SHP77 treated with DMSO at 0.1 percent for 48 hours (cell line): ENCODE results near the gene SH2B2.

Source experiments
- DNase-seq: peaks from one replicate; lab custom pipeline; 2025; lab: John Stamatoyannopoulos, UW

The SH2B2 gene

DNA sequence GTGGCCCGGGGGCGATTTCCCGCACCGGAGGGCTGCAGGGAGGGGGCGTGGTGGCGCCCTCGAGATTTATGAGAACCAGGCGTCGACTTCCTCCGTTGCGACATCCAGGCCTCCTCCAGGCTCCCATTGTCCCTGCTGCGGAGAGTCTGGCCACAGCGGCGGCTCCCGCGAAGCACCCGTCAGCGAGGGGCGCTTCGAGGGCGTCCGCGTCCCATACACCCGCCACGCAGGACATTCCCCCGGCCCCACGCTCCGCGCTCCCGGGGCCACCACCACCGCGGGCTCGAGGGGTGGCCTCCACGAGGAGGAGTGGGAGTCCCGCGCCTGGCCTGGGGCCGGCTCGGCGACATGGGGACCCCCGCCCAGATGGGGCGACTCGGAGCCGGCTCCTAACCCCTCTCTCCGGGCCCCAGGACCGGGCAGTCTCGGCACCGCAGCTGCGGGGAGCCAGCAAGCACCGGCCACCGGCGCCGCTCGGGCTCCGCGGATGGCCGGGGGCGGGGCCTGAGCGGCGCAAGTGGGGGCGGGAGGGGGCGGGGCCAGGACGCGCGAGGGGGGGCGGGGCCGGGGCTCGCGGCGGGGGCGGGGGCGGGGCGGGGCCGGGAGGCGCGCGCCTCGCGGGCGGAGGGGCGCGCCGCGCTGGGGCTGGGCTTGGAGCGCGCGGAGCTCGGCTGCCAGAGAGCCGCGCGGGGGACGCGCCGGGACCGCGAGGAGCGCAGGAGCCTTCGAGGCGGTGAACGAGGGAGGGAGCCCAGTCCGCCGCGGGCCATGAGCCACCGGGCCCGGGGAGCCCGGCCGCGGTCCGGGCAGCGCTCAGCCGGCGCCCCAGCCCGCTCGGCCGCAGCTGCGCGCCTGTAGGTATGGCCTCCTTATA lies at the start of gene SH2B2:
Gene SH2B2 (plus strand): TSS at position 632 of the 874 bp plus-strand sequence. CDS start 13,683 bp downstream, outside the sequence.
- no peak for DNase-seq

- DNase-seq = no peak
Observed at GRCh38 chr7:102239206-102239820, 47.4 kb upstream of the SH2B2 start.

DNA sequence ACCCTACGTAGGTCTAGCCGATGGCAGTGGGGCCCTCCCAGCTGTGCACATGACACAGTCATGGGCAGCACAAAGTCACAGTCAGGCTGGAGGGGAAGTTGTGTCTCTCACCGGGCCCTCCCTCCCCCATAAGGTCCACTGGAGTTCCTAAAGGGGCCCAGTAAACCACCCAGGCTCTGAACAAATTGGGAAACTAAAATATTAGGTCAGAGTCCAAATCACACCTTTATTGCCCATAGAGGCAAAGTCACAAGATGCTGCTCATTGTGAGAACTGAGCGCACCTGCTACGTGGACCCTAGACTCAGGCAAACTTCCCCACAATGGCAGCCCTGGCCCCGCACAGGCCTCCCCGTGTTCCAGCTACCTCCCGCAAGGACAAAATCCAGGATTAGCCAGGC lies 45.2 kb upstream of the SH2B2 start:
- DNase-seq = no peak

- no peak for DNase-seq
Observed at GRCh38 chr7:102244601-102245000, 42.1 kb upstream of the SH2B2 start.

GRCh38 chr7:102248081-102248455 lies 38.6 kb upstream of the SH2B2 start:
- no peak for DNase-seq

DNA sequence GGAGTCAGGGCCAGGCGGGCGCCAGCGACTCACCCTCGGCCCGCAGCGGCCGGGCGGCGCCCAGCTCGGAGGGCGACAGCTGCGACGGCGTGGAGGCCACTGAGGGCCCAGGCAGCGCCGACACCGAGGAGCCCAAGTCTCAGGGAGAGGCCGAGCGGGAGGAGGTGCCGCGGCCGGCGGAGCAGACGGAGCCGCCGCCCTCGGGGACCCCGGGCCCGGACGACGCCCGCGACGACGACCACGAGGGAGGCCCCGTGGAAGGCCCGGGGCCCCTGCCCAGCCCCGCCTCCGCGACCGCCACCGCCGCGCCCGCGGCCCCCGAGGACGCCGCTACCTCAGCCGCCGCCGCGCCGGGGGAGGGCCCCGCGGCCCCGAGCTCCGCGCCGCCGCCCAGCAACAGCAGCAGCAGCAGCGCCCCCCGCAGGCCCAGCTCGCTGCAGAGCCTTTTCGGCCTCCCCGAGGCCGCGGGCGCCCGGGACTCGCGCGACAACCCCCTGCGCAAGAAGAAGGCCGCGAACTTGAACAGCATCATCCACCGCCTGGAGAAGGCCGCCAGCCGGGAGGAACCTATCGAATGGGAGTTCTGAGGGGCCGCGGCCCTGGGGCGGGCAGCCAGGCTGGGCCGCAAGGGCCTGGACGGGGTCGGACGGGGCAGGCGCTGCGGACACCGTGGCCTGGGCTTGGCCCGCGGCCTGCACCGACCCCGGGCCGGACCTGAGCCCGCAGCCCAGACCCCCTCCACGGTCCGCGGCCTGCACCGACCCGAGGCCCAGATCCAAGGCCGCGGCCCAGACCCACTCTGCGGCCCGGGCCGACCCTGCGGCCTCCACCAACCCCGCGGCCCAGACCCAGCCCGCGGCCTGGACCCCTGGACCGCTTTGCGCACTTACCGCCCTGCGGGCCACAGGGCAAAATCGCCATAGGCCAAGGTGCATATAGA lies 37.9 kb upstream of the SH2B2 start:
- DNase-seq = no peak

- DNase-seq = no peak
Observed at GRCh38 chr7:102251531-102252365, 34.9 kb upstream of the SH2B2 start.

- no peak for DNase-seq
Observed at GRCh38 chr7:102252366-102252982, 34.2 kb upstream of the SH2B2 start.

GRCh38 chr7:102253066-102253972 lies 33.3 kb upstream of the SH2B2 start:
- DNase-seq = no peak

GRCh38 chr7:102253973-102254370 lies 32.7 kb upstream of the SH2B2 start:
- DNase-seq = no peak

- no peak for DNase-seq
Observed at GRCh38 chr7:102254521-102254920, 32.1 kb upstream of the SH2B2 start.

- DNase-seq = no peak
Observed at GRCh38 chr7:102255501-102255900, 31.2 kb upstream of the SH2B2 start.

GRCh38 chr7:102255916-102256315 lies 30.8 kb upstream of the SH2B2 start:
- DNase-seq = no peak

DNA sequence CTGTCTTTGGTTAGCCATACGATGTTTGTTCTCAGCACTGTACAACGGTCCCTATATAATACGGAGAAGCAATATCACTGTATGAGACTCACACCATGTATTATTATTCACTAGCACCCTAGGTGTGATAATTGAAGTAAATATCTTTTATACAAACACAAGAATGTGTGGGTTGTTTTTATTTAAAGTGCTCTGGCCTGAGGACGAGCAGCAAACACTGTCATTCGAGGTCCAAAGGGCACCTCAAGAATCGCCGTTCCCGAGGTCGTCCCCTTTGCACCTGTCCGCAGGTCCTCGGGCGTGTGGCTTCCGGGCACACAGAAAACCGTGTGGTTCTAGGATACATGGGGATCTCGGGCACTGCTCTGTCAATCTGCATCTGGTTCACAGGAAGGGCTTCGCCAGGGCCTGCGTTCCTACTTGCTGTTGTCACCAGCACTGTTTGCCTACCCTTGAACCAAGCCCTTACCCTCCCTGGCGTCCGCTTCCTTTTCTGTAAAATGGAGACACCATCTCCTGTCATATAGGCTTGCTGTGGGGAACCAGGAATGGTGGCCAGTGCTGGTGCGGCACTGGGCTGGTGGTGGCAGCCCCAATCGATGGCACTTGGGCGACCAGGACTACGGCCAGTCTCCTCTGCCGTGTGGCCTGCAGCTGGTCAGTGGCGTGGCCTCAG lies 28.5 kb upstream of the SH2B2 start:
- no peak for DNase-seq

- DNase-seq = no peak
Observed at GRCh38 chr7:102258749-102259107, 27.9 kb upstream of the SH2B2 start.

DNA sequence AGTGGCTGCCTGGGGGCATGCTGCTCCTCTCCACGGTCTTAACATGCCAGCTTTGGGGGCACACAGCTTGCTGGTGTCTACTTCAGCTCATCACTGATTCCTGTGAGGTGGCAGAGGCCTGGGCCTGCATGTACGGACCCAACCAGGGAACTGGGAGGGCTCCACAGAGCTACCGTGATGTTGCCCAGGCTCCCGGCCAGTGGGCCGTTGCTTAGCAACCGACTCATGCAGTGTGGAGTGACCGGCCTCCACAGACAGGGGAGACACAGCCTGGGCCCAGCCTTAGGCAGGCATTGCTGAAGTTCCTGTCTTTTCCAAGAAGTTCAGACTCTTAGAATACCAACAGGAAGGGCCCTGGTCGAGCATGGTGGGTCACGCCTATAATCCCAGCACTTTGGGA lies 25.8 kb upstream of the SH2B2 start:
- DNase-seq = no peak

- no peak for DNase-seq
Observed at GRCh38 chr7:102261451-102261850, 25.2 kb upstream of the SH2B2 start.

DNA sequence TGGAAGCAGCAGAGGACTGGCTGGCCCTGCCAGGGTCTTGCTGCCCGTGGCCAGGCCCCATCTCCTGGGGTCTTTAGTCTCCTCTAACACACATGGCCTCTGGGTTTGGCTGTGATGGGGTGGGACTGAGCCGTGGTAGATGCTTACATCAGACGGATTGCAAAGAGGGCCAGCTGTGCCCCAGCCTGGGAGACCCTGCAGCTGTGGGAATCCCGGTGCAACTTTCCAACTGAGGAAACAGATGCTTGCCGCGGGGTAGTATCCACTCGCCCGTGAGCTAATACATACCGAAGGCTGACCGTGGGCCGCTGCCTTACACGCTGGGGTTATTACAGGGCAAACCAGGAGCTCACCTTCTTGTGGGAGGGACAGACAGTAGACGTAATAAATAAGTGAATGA lies 24.1 kb upstream of the SH2B2 start:
- DNase-seq = no peak

DNA sequence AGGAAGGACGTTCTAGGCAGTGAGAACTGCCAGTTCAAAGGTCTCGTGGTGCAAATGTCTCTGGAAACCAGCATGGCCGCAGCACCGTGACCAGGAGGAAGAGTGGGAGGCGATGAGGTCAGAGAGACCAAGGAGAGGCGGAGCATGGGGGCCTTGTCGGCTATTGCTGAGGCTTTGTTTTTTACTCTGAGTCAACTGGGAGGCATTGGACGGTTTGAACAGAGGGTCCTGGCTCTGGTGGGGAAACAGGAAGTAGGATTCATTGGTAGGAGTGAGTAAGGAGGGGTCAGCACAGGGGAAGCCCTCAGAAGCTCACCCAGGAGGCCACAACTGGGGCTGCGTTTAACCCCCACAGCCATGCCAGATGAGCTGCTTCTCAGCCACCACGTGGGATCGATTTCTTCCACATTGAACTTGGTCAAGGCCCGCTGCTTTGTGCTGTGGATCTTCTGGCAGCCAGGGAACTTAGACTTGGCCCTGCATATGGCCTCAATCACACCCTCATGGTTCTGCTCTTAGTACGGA lies 22.2 kb upstream of the SH2B2 start:
- no peak for DNase-seq
